GM18519 (cell line): ENCODE measurements around the gene AEN.
"Not testable (repeated sequence)": the region's sequence is repeated elsewhere in the genome, so short reads cannot be mapped to it uniquely, and the experiment has no call there.

Source experiments
- ATAC-seq: cut with Tn5 transposase; IDR thresholded peaks from one replicate; pipeline ENCODE4 v1.9.1; 2021; ENCODE audit warnings: mild to moderate bottlenecking, moderate library complexity; ENCODE audit not compliant: unreplicated experiment, low FRiP score

AEN gene

GRCh38 chr15:88630798-88631463, 9.8 kb downstream of the AEN start:
- ATAC-seq = no peak

GRCh38 chr15:88631464-88632028, 10.4 kb downstream of the AEN start:
- ATAC-seq = no peak

- ATAC-seq = not testable (repeated sequence)
Measured at GRCh38 chr15:88632797-88633196, 11.7 kb downstream of the AEN start.

- no peak for ATAC-seq
Measured at GRCh38 chr15:88634449-88634848, 13.3 kb downstream of the AEN start.

- ATAC-seq = peak; percentile 33
Measured at GRCh38 chr15:88635318-88635717, 14.2 kb downstream of the AEN start.

- ATAC-seq = no peak
Measured at GRCh38 chr15:88636050-88636449, 14.9 kb downstream of the AEN start.

- no peak for ATAC-seq
Measured at GRCh38 chr15:88636654-88637053, 15.5 kb downstream of the AEN start.

GRCh38 chr15:88637436-88637835, 16.3 kb downstream of the AEN start:
- no peak for ATAC-seq

GRCh38 chr15:88637841-88638625, 16.9 kb downstream of the AEN start:
- no peak for ATAC-seq

- ATAC-seq = peak; percentile 75
Measured at GRCh38 chr15:88638626-88639372, 17.7 kb downstream of the AEN start, which contains the start of gene ISG20. TSS of gene ISG20 (plus strand) at chr15:88639016. CDS start at chr15:88639367, 351 bp downstream.

- no peak for ATAC-seq
Measured at GRCh38 chr15:88641959-88642452, 20.9 kb downstream of the AEN start.

- not testable (repeated sequence) for ATAC-seq
Measured at GRCh38 chr15:88642514-88642913, 21.4 kb downstream of the AEN start.

GRCh38 chr15:88644741-88645140, 23.6 kb downstream of the AEN start:
- ATAC-seq = no peak

- no peak for ATAC-seq
Measured at GRCh38 chr15:88645171-88646087, 24.3 kb downstream of the AEN start.

GRCh38 chr15:88646088-88646405, 24.9 kb downstream of the AEN start:
- no peak for ATAC-seq

GRCh38 chr15:88646951-88647350, 25.8 kb downstream of the AEN start:
- no peak for ATAC-seq

GRCh38 chr15:88647351-88648105, 26.4 kb downstream of the AEN start:
- no peak for ATAC-seq

GRCh38 chr15:88648357-88649214, 27.4 kb downstream of the AEN start:
- no peak for ATAC-seq
